T-helper 22 cell (primary cell): ENCODE measurements around the gene MTHFR.
"Not testable (repeated sequence)": the region's sequence is repeated elsewhere in the genome, so short reads cannot be mapped to it uniquely, and the experiment has no call there.

Experiments
- DNase-seq: peaks from one replicate; pipeline ENCODE4 v3.0.0-alpha.2; 2020; ENCODE audit warnings: low read depth

Gene MTHFR

GRCh38 chr1:11833497-11833896 is 27.7 kb upstream of the MTHFR start:
- DNase-seq = no peak

- no peak for DNase-seq
These were observed 26.4 kb upstream of the MTHFR start for GRCh38 chr1:11831945-11832725.

- DNase-seq = no peak
These were observed 22.7 kb upstream of the MTHFR start for GRCh38 chr1:11828511-11828910.

DNA sequence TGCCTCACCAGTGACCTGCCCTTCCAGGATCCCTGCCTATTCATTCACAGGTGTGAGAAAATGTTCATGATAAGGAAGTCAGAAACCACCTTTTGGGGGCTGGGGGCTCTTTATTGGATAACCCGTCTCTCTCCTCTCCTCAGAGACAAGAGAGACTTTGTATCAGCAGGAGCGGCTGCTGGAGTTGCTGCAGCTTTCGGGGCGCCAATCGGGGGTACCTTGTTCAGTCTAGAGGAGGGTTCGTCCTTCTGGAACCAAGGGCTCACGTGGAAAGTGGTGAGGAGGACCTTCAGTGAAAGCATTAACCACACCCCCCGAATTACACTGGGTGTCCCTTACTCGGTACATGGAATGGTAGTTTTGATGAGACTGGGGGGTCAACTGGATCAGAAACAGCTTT is 21.2 kb upstream of the MTHFR start:
- DNase-seq = no peak

- no peak for DNase-seq
These were observed 19.4 kb upstream of the MTHFR start for GRCh38 chr1:11825131-11825530.

DNA sequence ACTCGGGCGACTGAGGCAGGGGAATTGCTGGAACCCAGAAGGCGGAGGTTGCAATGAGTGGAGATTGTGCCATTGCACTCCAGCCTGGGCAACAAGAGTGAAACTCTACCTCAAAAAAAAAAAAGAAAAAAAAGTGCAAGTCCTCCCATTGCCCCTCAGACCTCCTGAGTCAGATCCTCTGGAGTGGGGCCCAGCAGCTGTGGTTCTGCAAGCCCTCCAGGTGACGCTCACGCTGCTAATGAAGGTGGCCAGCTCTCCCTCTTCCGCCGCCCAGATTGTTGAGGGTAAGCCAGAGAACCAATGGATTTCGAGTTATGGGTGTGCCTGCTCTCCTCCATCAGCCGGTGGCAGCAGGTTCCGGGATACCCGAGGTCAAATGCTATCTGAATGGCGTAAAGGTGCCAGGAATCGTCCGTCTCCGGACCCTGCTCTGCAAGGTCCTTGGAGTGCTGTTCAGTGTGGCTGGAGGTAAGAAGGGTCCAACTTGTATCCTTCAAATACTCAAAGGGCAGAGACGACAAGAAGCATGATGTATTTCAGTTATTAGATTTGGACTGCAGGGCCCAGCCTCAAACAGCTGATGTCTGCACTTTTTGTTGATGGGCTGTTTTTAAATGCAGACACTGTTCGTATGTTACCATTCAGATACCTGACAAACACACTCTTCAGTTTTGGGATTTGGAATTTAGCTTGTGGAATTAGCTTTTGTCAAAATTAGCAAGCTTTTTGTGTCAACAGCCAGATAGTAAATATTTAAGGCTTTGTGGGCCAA is 17.8 kb upstream of the MTHFR start:
- DNase-seq = no peak

DNA sequence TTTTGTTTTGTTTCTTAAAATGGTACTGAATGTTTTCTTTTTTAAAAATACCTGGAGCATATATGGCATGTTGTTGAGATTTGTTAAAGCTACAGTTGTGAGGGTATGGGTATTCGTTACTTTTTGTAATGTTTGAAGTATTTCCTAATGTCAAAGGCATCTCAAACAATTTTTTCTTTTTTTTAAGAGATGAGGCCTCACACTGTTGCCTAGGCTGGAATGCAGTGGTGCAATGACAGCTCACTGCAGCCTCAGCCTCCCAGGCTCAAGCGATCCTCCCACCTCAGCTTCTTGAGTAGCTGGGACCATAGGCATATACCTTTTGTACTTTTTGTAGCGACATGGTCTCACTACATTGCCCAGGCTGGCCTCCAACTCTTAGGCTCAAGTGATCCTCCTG is 16.3 kb upstream of the MTHFR start:
- no peak for DNase-seq

DNA sequence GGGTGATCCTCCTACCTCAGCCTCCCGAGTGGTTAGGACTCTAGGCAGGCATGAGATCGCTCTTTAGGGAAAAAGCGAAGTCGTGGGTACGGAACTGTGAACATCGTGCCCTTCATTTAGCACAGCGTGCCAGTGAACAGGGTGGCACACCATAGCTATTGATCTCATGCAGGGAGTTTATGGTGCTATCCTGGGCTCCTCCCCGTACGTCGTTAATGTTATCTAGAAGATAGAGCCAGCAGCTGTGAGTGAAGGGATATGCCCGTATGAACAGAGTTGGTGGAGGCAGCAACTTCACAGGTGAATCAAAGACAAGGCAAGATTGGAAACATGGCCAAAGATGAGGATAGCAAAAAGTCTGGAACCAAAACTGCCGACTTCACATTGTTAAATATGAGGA is 11.4 kb upstream of the MTHFR start:
- DNase-seq = no peak

DNA sequence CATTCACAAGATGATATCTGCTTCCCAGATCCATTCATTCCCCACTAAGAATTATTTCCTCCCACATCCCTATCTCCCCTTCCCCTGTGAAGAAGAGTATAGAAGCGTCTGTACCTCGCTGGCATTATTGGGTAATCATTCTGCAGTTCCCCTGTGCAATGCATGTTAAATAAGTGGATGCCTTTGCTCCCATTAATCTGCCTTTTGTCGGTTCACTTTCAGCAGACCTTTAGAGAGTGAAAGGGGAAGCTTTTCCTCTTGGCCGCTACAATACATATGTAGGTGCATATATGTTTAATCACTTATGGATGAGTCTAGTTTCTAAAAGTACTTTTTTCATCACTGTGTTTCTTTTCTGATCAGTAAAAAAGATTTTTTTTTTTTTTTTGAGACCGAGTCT is 7.3 kb upstream of the MTHFR start:
- no peak for DNase-seq

DNA sequence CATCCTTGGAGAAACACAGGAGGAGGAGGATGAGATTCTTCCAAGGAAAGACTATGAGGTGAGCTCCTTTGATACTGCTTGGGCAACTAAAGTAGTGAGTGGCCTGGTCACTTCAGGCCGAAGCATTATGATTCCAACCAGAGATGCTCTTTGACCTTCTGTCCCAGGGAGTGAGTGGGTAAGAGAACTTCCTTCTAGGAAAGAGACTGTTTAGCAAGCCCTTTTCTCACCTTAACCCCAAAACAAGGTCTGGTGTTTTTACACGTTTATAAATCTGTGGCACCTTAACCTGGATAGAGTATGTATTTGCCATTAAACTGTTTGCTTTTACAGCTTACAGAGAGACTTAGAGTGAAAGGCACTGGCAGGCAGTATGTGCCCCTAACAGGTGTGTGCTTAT is 1.4 kb upstream of the MTHFR start:
- no peak for DNase-seq

- DNase-seq = no peak
These were observed 658 bp upstream of the MTHFR start for GRCh38 chr1:11806307-11806936.

DNA sequence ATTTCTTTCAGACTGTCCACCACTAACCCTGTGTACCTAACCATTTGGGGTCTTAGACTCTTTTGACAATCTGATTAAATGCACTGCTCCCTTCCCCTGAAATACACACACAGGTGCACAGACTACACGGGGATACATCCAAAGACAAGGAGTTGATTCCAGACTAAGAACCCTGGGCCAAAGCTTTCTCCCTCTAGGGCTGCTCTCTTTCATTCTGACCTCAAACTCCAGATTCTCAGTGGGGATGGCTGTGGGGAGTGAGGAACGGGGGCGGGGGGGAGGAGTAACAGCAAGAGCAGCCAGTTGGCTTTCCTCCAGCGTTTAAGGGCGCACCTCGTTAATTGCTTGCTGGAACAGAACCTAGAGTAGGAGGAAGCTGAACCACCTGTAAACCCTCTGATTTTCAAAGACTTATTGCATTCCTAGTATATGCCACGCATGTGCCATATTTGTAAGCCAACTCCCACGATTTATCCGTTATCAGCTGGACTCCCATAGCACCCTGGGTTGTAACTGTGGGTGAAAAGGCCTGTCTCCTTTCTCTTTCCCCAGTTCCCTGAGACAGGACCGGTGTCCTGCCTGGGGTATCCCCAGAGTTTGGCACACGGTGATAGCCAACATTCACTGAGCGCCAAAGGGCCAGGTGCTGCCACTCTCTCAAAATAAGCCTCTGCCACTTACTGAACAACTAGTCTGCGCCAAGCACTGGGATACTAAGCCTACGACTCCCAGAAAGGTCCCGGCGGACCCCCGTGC is 920 bp downstream of the MTHFR start:
- peak; percentile 11 for DNase-seq

GRCh38 chr1:11803924-11804665 is 1.7 kb downstream of the MTHFR start:
- DNase-seq = not testable (repeated sequence)

DNA sequence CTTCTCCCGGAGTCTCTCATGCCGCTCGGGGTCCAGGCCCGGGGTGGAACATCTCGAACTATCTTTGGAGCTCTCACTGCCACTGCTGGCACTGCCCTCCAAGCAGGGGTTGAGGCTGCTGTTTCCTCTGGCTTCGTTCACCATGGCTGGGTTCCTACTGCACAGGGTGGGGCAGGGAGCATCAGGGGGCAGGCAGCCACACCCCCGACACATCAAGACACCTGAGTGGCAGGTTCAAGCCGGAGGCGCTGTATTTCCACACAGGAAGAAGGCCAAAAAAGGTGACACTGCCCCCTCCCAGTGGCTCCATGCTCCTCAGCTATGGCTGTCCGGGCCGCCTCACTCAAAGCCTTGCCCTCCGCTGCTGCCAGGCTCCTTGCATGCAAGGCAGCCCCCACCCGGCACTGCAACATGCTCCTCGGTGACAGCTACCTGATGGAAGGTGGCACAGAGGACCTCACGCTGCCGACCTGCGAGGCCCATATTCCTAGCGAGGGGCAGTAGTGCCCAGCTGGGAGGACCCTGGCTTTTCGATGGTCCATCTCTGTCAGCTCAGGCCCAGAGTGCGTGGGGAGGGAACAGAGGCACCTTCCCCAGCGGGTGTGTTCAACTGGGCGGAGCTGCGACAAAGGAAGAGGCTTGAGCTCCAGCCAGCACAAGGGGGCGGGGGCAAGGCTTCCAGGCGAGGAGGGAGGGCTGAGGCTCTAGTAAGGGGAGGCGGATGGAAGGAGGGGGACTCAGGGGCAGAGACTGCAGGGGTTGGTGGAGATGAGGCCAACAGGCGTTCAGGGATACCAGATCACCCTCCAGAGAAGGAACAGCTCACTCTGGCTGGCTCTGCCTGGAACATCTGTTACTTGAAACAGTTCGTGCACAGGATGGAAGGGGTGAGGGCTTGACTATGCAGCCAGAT is 2.5 kb downstream of the MTHFR start:
- peak; percentile 68 for DNase-seq

GRCh38 chr1:11802616-11802972 is 3.2 kb downstream of the MTHFR start:
- DNase-seq = no peak

DNA sequence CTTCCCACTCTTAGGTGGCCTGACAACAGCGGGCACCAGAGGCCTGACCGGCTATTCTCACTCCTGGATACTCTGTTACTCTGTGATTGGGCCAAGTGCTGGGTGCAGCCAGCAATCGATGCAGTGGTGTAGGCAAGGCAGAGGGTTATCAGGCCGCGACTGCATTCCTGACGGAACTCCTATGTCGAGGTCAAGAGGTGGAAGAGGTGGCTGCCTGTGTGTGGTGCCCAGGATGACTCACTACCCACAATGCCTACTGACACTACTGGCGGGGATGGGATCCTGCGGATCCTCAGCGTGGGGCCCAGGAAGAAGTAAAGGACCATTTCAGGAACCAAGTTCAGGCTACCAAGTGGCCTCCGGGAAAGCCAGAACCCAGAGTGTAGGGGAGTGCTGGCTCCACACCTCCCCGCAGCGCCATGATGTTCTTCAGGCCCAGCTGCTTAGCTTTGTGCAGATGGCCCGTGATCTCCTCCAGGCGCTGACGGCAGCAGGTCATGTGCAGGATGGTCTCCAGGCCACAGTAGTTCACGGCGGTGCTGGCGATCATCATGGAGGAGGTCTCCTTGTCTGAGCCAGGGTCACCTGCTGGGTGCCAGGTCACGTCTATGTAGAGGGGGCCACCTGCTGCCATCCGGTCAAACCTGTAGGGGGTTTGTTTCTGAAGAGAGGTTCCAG is 4.9 kb downstream of the MTHFR start:
- no peak for DNase-seq

DNA sequence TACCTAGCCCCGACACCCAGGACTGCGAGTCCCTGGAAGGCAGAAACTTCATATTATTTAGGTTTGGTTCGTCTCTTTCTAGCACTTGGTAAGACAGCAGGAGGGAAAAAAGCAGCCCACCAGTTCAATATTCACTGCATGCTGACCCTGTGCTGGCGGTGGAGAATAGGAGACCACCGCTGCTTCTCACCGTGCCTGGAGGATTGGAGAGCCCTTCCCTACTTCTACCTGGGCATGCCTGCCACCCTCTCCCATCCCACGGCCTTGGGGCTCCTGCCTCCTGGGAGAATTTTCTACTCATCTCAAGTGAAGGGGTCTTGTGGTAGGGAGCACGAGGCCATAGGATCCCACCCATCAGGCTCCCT is 5.4 kb downstream of the MTHFR start:
- no peak for DNase-seq

DNA sequence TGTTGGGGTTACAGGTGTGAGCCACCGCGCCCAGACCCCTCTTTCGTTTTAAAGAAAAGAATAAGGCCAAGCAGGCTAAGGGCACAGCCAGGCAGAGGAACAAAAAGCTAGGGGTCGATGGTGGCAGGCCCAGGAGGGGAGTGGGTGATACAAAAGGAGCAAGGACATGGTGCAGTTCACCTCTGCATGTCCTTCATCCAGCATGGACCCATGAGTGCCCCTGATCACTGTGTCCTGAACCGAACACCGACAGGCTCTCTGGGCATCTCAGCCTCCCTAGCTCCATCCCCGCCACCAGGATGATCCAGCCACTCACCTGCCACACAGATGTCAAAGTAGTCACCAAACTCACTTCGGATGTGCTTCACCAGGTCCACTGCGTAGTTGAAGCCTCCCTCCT is 5.9 kb downstream of the MTHFR start:
- DNase-seq = no peak

DNA sequence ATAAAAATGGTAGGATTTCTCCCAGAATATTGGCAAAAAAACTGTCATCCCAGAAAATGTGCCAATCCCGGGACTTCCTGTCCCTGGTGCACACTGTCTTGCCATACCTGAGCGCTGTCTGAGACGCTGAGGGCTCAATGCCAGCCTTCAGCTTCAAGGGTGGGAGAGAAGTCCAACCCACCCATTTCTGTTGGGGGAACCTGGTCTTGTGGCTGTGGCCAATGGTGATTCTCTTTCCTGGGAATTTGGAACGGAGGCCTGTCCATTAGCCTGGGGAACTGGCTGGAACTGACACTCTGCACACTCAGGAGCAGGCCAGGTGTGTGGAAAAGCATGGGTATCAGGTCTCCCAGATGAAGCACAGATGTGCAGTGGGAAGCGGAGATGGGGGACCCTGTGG is 6.7 kb downstream of the MTHFR start:
- no peak for DNase-seq

DNA sequence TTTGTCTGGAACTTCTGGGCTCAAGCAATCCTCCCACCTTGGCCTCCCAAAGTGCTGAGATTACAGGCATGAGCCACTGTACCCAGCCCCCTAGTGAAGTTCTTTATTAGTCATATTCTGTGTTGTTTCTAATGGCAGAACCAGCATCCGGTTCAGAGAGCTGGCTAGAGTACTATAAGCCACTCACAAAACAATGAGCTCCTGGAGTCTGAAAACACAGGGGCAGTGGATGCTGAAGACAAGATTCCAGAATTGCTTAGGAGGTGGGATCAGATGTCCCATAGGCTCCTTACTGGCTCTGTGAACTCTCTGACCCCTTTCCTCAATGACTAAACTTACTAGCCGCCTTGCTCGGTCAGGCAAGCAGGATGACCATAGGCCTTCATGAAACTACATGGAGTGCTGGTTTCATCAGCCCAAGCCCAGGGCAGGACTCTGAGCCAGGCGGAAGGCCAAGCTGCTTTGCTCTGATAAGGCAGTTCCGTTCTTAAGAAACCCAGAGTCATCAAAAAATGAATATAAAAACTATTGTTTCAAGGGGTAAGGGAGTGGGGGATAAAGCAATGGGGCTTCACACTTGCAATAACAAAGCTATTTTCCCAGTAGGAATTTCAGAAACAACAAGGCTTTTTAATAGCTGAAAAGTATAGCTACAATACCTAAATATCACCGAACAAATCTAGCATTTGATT is 8.1 kb downstream of the MTHFR start:
- no peak for DNase-seq
